SK-N-SH (cell line): ENCODE measurements around the gene ATP1A2. TPM values are rescaled to one million over a fixed set of nuclear protein-coding genes. Genes with fewer than 3 reads are reported as not detected.

Source experiments
- CTCF ChIA-PET: fragments of 300-600, 350-600 bp; formaldehyde crosslinking; extraction: SDS; loops from one replicate; lab custom pipeline; 2021; lab: Yijun Ruan, JAX
- POLR2A ChIA-PET: fragments of 350-600 bp; sonication (Branson Sonifier 250); formaldehyde crosslinking; extraction: SDS; loops from one replicate; lab custom pipeline; 2020; ENCODE audit warnings: antibody characterized with exemption, inconsistent platforms; lab: Yijun Ruan, JAX
- DNase-seq: peaks from one replicate; pipeline ENCODE4 v3.0.0; 2012
- H2AFZ ChIP-seq: fragments of 200-600 bp; sonication (generic); 2 replicates; pipeline ENCODE4 v1.8.1; 2016; ENCODE audit warnings: antibody characterized with exemption, mild to moderate bottlenecking, low read depth
- H3F3A ChIP-seq: fragments of 200-600 bp; sonication (generic); replicated peaks from 2 replicates; pipeline ENCODE3; 2016; ENCODE audit warnings: antibody characterized with exemption, mild to moderate bottlenecking; ENCODE audit not compliant: insufficient read depth
- H3K27ac ChIP-seq, 2 experiments: fragments of 200-500 bp in 1 of 2; fragments of 200-600 bp in 1 of 2; sonication (Bioruptor generic) in 1 of 2; sonication (generic), shearing (Covaris generic) in 1 of 2; 2 replicates each; pipeline versions ENCODE4 v1.5.1 to v1.6.1; 2014 to 2016; ENCODE audit warnings: low read depth in 2 of 2, inconsistent platforms in 1 of 2, low read length in 1 of 2, mild to moderate bottlenecking in 1 of 2, mixed read lengths in 1 of 2
- H3K27me3 ChIP-seq: fragments of 200-600 bp; sonication (generic), shearing (Covaris generic); 2 replicates; pipeline ENCODE4 v1.6.1; 2016; ENCODE audit warnings: mixed run types; ENCODE audit not compliant: insufficient read depth
- H3K36me3 ChIP-seq, 2 experiments: fragments of 200-500 bp in 1 of 2; fragments of 200-600 bp in 1 of 2; sonication (Bioruptor generic) in 1 of 2; sonication (generic) in 1 of 2; replicated peaks in 1 of 2; 2 replicates each; pipeline versions ENCODE3 to v1.5.1; 2014 to 2016; ENCODE audit warnings: low read length in 1 of 2, mild to moderate bottlenecking in 1 of 2; ENCODE audit not compliant: insufficient read depth in 2 of 2, control insufficient read depth in 1 of 2
- H3K4me1 ChIP-seq, 2 experiments: fragments of 200-500 bp in 1 of 2; fragments of 200-600 bp in 1 of 2; sonication (Bioruptor generic) in 1 of 2; sonication (generic), shearing (Covaris generic) in 1 of 2; 2 replicates each; pipeline versions ENCODE4 v1.5.1 to v1.6.1; 2014 to 2016; ENCODE audit warnings: low read depth in 1 of 2, low read length in 1 of 2, mixed run types in 1 of 2; ENCODE audit not compliant: insufficient read depth in 2 of 2, control insufficient read depth in 1 of 2
- H3K4me2 ChIP-seq: fragments of 200-600 bp; sonication (generic), shearing (Covaris generic); 2 replicates; pipeline ENCODE4 v1.6.1; 2017; ENCODE audit warnings: mixed run types
- H3K4me3 ChIP-seq, 2 experiments: fragments of 200-500 bp in 1 of 2; fragments of 200-600 bp in 1 of 2; sonication (Bioruptor generic) in 1 of 2; sonication (generic), shearing (Covaris generic) in 1 of 2; 2 replicates each; pipeline versions ENCODE4 v1.5.1 to v1.8.1; 2014 to 2016; ENCODE audit warnings: low read depth in 2 of 2, inconsistent platforms in 1 of 2, low read length in 1 of 2, mild to moderate bottlenecking in 1 of 2, mixed read lengths in 1 of 2, moderate library complexity in 1 of 2
- H3K79me2 ChIP-seq: fragments of 200-600 bp; sonication (generic); 2 replicates; pipeline ENCODE4 v1.8.1; 2017; ENCODE audit warnings: mild to moderate bottlenecking; ENCODE audit not compliant: insufficient read depth
- H3K9ac ChIP-seq: fragments of 200-600 bp; sonication (generic); 2 replicates; pipeline ENCODE4 v1.6.1; 2017; ENCODE audit warnings: mixed run types
- H3K9me2 ChIP-seq: fragments of 200-600 bp; sonication (generic); 2 replicates; pipeline ENCODE4 v1.6.1; 2017; ENCODE audit warnings: mixed run types
- H3K9me3 ChIP-seq: fragments of 200-600 bp; sonication (generic); 2 replicates; pipeline ENCODE4 v1.6.1; 2017; ENCODE audit warnings: mixed run types, mild to moderate bottlenecking, moderate library complexity
- H4K20me1 ChIP-seq: fragments of 200-600 bp; sonication (generic); 2 replicates; pipeline ENCODE4 v1.6.1; 2017; ENCODE audit warnings: mild to moderate bottlenecking, mixed run types; ENCODE audit not compliant: insufficient read depth
- CHD2 ChIP-seq: fragments of 150-350 bp; IDR thresholded peaks from 2 replicates; pipeline ENCODE4 v1.6.1; 2018; ENCODE audit warnings: low read length; ENCODE audit not compliant: partially characterized antibody
- ELF1 ChIP-seq: IDR thresholded peaks from 2 replicates; pipeline ENCODE4 v1.4.0; 2012
- EZH2phosphoT487 ChIP-seq: fragments of 200-600 bp; sonication (generic); IDR thresholded peaks from 2 replicates; pipeline ENCODE4 v1.6.1; 2017; ENCODE audit warnings: low read depth, mixed run types, mild to moderate bottlenecking, antibody characterized with exemption, moderate library complexity, borderline replicate concordance
- GATA2 ChIP-seq: sonication (generic); formaldehyde crosslinking; IDR thresholded peaks from 2 replicates; pipeline ENCODE4 v1.5.0; 2020; ENCODE audit warnings: mild to moderate bottlenecking, missing genetic modification reagents
- NFIC ChIP-seq: IDR thresholded peaks from 2 replicates; pipeline ENCODE4 v1.4.0; 2012; ENCODE audit warnings: borderline replicate concordance
- NRF1 ChIP-seq: IDR thresholded peaks from 2 replicates; pipeline ENCODE4 v1.6.1; 2012; ENCODE audit warnings: low read depth, mild to moderate bottlenecking, low read length
- RCOR1 ChIP-seq: fragments of 150-350 bp; IDR thresholded peaks from 2 replicates; pipeline ENCODE4 v1.6.1; 2017; ENCODE audit warnings: antibody characterized with exemption, low read length
- RFX5 ChIP-seq: IDR thresholded peaks from 2 replicates; pipeline ENCODE4 v1.6.1; 2012; ENCODE audit warnings: mild to moderate bottlenecking, improper control_type of control experiment, low read length
- RXRA ChIP-seq: IDR thresholded peaks from 2 replicates; pipeline ENCODE4 v1.4.0; 2012; ENCODE audit warnings: low read depth, mild to moderate bottlenecking, borderline replicate concordance
- SIN3A ChIP-seq: IDR thresholded peaks from 2 replicates; pipeline ENCODE4 v1.6.1; 2012; ENCODE audit warnings: low read depth, mild to moderate bottlenecking, low read length, moderate library complexity, borderline replicate concordance
- SMC3 ChIP-seq: IDR thresholded peaks from 2 replicates; pipeline ENCODE4 v1.6.1; 2012; ENCODE audit warnings: low read depth, low read length, improper control_type of control experiment
- USF2 ChIP-seq: fragments of 150-350 bp; IDR thresholded peaks from 2 replicates; pipeline ENCODE4 v1.6.1; 2017; ENCODE audit warnings: antibody characterized with exemption, low read length, low read depth, borderline replicate concordance
- WGBS: methylation state at CpG from one replicate; pipeline ENCODE4 v1.1.6; 2017; ENCODE audit warnings: low lambda C conversion rate; 5-methylcytosine and 5-hydroxymethylcytosine counted together
- polyA plus RNA-seq, 3 experiments: library from polyadenylated mRNA; depleted of rRNA; stranded (reverse); fragments of >200 nt; gene quantifications; 2 replicates each; pipeline ENCODE4 v1.2.3, GENCODE V29; 2012
- TF ChIP-seq, protein P1 (sequence below): fragments of 200-600 bp; sonication (generic); IDR thresholded peaks from 2 replicates; pipeline ENCODE4 v1.6.1; 2017; ENCODE audit warnings: antibody characterized with exemption, mild to moderate bottlenecking, moderate library complexity
- TF ChIP-seq, protein P2 (sequence below): IDR thresholded peaks from 2 replicates; pipeline ENCODE4 v1.4.0; 2012; ENCODE audit warnings: low read depth

ATP1A2 gene
- polyA plus RNA-seq, 1 of the 3 experiments (the other 2 are of a cell fraction): 0.07 TPM

DNA sequence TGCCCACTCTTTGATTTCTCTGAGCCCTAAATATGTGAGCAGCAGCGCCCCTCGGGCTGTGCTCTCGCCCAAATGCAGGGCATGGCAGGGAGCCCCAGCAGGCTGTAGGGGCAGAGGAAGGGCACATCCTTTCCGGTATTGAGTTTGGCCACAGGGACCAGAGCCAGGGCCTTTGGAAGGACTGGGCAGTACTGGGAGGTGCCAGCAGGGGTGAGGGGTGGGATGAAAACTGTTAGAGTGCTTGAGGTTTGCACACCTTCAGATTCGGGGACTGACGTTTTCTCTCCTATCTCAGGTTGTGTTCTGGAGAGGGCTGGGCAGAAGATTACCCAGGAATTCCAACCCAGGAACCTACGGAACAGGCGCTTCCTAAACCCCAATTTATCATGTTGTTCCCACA is 2.2 kb upstream of the ATP1A2 start:
- no peak for DNase-seq
- POLR2A ChIA-PET: no interaction called here
- Histone ChIP-seq H3K4me3 (no peak overlapping the region), H3K9me2 (no peaks in the 10 kb centered on the region), H3F3A (no peaks in the 10 kb centered on the region), H2AFZ (no peak overlapping the region), H3K9ac (no peak overlapping the region), H3K4me2 (no peak overlapping the region), H4K20me1 (no peaks in the 10 kb centered on the region), H3K4me1 (peaks cover 0 to 6% of the 10 kb centered on the region in 2 experiments; a peak in 1 of 4 replicates), H3K79me2 (no peaks in the 10 kb centered on the region), H3K9me3 (no peaks in the 10 kb centered on the region), H3K36me3 (no peaks in the 10 kb centered on the region), H3K27ac (no peak overlapping the region), H3K27me3 (peaks cover 11% of the 10 kb centered on the region; the same call in 1 of the 2 replicates)
- no peak for TF ChIP-seq RXRA
- TF ChIP-seq, protein P1, sequence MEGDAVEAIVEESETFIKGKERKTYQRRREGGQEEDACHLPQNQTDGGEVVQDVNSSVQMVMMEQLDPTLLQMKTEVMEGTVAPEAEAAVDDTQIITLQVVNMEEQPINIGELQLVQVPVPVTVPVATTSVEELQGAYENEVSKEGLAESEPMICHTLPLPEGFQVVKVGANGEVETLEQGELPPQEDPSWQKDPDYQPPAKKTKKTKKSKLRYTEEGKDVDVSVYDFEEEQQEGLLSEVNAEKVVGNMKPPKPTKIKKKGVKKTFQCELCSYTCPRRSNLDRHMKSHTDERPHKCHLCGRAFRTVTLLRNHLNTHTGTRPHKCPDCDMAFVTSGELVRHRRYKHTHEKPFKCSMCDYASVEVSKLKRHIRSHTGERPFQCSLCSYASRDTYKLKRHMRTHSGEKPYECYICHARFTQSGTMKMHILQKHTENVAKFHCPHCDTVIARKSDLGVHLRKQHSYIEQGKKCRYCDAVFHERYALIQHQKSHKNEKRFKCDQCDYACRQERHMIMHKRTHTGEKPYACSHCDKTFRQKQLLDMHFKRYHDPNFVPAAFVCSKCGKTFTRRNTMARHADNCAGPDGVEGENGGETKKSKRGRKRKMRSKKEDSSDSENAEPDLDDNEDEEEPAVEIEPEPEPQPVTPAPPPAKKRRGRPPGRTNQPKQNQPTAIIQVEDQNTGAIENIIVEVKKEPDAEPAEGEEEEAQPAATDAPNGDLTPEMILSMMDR: peak; percentile 7; the same call in 1 of the 2 replicates
- CTCF ChIA-PET: no interaction called here
- WGBS: 72% methylated on average over 5 of the region's 8 CpGs

DNA sequence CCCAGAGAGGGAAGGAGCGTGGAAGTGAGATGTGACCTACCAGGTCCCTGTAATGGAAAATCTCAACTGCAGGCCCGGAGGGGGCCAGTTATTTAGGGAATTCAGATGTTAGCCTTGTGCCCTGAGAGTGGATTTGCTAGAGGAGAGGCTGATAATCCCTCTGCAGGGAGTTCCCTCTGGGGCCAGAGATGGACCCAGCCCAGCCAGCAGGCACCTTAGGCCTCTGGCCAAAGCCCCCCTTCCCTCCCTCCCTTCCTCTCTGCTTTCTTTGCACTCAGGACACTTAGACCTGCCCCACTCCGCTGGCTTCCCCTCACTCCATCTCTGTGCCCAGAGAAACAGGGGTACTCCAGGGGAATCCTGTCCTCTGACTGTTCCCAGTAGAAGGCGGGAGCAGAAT is 1.5 kb upstream of the ATP1A2 start:
- no peaks in the 10 kb centered on the region for H3F3A ChIP-seq
- H3K4me3 ChIP-seq: no peak overlapping the region
- POLR2A ChIA-PET: no interaction called here
- H3K36me3 ChIP-seq: no peaks in the 10 kb centered on the region
- H3K4me1 ChIP-seq: peaks cover 0 to 5% of the 10 kb centered on the region in 2 experiments; a peak in 1 of 4 replicates
- no peak for TF ChIP-seq RFX5
- H3K27me3 ChIP-seq: peaks cover 11% of the 10 kb centered on the region; the same call in 1 of the 2 replicates
- H3K27ac ChIP-seq: no peak overlapping the region
- no peaks in the 10 kb centered on the region for H4K20me1 ChIP-seq
- CTCF ChIA-PET: interaction anchor here (1.2 to 4.0 kb wide), 2 partner anchors 12 to 105 kb away, joined by 5 to 18 read pairs; no protein-coding TSS in a partner anchor
- no peak overlapping the region for H2AFZ ChIP-seq
- no peaks in the 10 kb centered on the region for H3K9me3 ChIP-seq
- no peak overlapping the region for H3K9ac ChIP-seq
- DNase-seq: no peak
- no peak overlapping the region for H3K4me2 ChIP-seq
- H3K9me2 ChIP-seq: no peaks in the 10 kb centered on the region
- 72% methylated on average over 4 of the region's 4 CpGs for WGBS
- H3K79me2 ChIP-seq: no peaks in the 10 kb centered on the region

DNA sequence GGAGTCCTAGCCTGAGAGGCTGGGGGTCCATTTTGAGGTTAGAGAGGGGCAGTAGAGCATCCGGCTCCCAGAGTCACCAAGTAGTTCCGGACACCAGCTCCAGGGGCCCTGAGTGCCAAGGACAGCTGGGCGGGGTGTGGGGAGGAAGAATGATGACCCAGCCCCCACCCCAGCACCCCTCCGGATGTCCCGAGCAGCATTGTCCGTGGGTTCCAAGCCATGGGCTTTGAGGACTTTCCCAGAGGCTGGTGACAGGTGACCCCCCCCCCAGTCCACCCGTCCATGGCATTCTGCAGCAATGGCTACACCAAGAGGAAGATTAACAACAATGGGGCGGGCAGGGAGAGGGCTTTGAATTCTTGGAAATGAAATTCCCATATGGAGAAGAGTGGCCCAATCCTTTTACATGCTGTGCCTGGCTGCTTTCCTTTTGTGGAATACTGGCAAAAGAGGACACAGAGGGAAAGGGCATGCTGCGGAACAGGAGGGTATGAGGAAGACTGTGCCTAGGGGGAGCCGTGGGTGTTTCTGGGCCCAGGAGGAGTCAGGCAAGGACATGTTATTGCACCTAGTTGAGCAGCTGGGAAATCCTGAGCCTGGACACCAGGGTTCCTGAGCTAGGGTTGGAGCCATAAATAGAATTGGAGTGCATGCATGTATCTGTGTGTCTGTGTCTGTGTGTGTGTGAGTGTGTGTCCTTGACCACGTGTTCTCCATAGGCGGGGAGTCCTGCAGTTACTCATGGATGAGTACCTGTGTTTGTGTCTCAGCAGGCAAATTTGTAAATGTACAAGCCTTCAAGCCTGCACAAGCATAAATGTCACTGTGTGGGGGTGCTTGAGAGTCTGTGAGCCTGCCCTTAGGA is 956 bp downstream of the ATP1A2 start:
- no peak for DNase-seq
- Histone ChIP-seq H3K4me1 (no peaks in the 10 kb centered on the region), H3K27me3 (peaks cover 11% of the 10 kb centered on the region; the same call in 1 of the 2 replicates), H3F3A (no peaks in the 10 kb centered on the region), H2AFZ (no peak overlapping the region), H3K27ac (no peak overlapping the region), H3K9me2 (no peaks in the 10 kb centered on the region), H3K4me3 (no peak overlapping the region), H3K9me3 (no peaks in the 10 kb centered on the region), H4K20me1 (no peaks in the 10 kb centered on the region), H3K79me2 (no peaks in the 10 kb centered on the region), H3K36me3 (no peaks in the 10 kb centered on the region), H3K4me2 (no peak overlapping the region), H3K9ac (no peak overlapping the region)
- WGBS: 74% methylated on average over 9 of the region's 12 CpGs
- CTCF ChIA-PET: interaction anchor here (0.6 to 4.0 kb wide), 5 partner anchors 9 to 135 kb away, joined by 3 to 18 read pairs (median 10); no protein-coding TSS in a partner anchor
- POLR2A ChIA-PET: no interaction called here
- TF ChIP-seq CHD2 (no peak), NFIC (no peak), USF2 (no peak), EZH2phosphoT487 (no peak), NRF1 (no peak), SMC3 (no peak), SIN3A (no peak), RCOR1 (no peak), GATA2 (CRISPR knock-in tag) (no peak), ELF1 (no peak)
- TF ChIP-seq, protein P2, sequence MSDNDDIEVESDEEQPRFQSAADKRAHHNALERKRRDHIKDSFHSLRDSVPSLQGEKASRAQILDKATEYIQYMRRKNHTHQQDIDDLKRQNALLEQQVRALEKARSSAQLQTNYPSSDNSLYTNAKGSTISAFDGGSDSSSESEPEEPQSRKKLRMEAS: no peak
